H9 (cell line): ENCODE results near the gene SCP2D1. TPM values are rescaled to one million over a fixed set of nuclear protein-coding genes. Genes with fewer than 3 reads are reported as not detected.

ENCODE experiments used
- DNase-seq: peaks from one replicate; pipeline ENCODE4 v3.0.0-alpha.2; 2017
- H2AFZ ChIP-seq: one replicate; pipeline ENCODE4 v1.6.1; 2013; ENCODE audit warnings: mild to moderate bottlenecking, low read length, control low read depth, moderate library complexity
- H2AK5ac ChIP-seq: 2 replicates; pipeline ENCODE4 v1.6.1; 2013; ENCODE audit warnings: low read length, control low read depth, mixed read lengths; ENCODE audit not compliant: insufficient read length
- H2BK120ac ChIP-seq: one replicate; pipeline ENCODE4 v1.6.1; 2013; ENCODE audit warnings: low read depth, mild to moderate bottlenecking, low read length, control low read depth, inconsistent platforms; ENCODE audit not compliant: poor library complexity, severe bottlenecking
- H2BK12ac ChIP-seq: 2 replicates; pipeline ENCODE4 v1.6.1; 2013; ENCODE audit warnings: low read length, control low read depth, mixed read lengths, low read depth; ENCODE audit not compliant: insufficient read length
- H2BK15ac ChIP-seq: 2 replicates; pipeline ENCODE4 v1.6.1; 2013; ENCODE audit warnings: low read depth, low read length, control low read depth
- H2BK20ac ChIP-seq: one replicate; pipeline ENCODE4 v1.6.1; 2013; ENCODE audit warnings: low read depth, mild to moderate bottlenecking, low read length, control low read depth, inconsistent platforms; ENCODE audit not compliant: poor library complexity, severe bottlenecking
- H2BK5ac ChIP-seq: 2 replicates; pipeline ENCODE4 v1.6.1; 2013; ENCODE audit warnings: low read length, control low read depth, mixed read lengths; ENCODE audit not compliant: insufficient read length
- H3K14ac ChIP-seq: 2 replicates; pipeline ENCODE4 v1.6.1; 2013; ENCODE audit warnings: low read length, control low read depth; ENCODE audit not compliant: insufficient read depth
- H3K18ac ChIP-seq: 2 replicates; pipeline ENCODE4 v1.6.1; 2013; ENCODE audit warnings: low read depth, mild to moderate bottlenecking, mixed read lengths, low read length, control low read depth; ENCODE audit not compliant: insufficient read length
- H3K23ac ChIP-seq: 2 replicates; pipeline ENCODE4 v1.6.1; 2013; ENCODE audit warnings: low read length, control low read depth, mixed read lengths, low read depth; ENCODE audit not compliant: insufficient read length
- H3K23me2 ChIP-seq: 2 replicates; pipeline ENCODE4 v1.6.1; 2013; ENCODE audit warnings: low read depth, mild to moderate bottlenecking, mixed read lengths, low read length, control low read depth; ENCODE audit not compliant: insufficient read length, poor library complexity, severe bottlenecking
- H3K27ac ChIP-seq: 2 replicates; pipeline ENCODE4 v1.5.1; 2013; ENCODE audit warnings: low read length, control low read depth, mixed read lengths, low read depth; ENCODE audit not compliant: insufficient read length
- H3K27me3 ChIP-seq: 2 replicates; pipeline ENCODE4 v1.6.1; 2013; ENCODE audit warnings: low read length, control low read depth, inconsistent platforms; ENCODE audit not compliant: insufficient read depth
- H3K4ac ChIP-seq: 2 replicates; pipeline ENCODE4 v1.6.1; 2013; ENCODE audit warnings: low read depth, mild to moderate bottlenecking, control low read depth, inconsistent platforms, low read length, moderate library complexity
- H3K4me1 ChIP-seq: 2 replicates; pipeline ENCODE4 v1.6.1; 2013; ENCODE audit warnings: low read length, control low read depth, inconsistent platforms; ENCODE audit not compliant: insufficient read depth
- H3K4me2 ChIP-seq: 2 replicates; pipeline ENCODE4 v1.6.1; 2013; ENCODE audit warnings: low read length, control low read depth, mixed read lengths; ENCODE audit not compliant: insufficient read length, insufficient read depth
- H3K56ac ChIP-seq: 2 replicates; pipeline ENCODE4 v1.6.1; 2013; ENCODE audit warnings: low read depth, mild to moderate bottlenecking, mixed read lengths, low read length, control low read depth; ENCODE audit not compliant: insufficient read length
- H3K79me1 ChIP-seq: 2 replicates; pipeline ENCODE4 v1.6.1; 2013; ENCODE audit warnings: low read depth, mild to moderate bottlenecking, moderate library complexity, low read length, control low read depth, inconsistent platforms; ENCODE audit not compliant: insufficient read depth, poor library complexity, severe bottlenecking
- H3K79me2 ChIP-seq: 2 replicates; pipeline ENCODE4 v1.6.1; 2013; ENCODE audit warnings: low read length, control low read depth, inconsistent platforms; ENCODE audit not compliant: insufficient read depth
- H3K9ac ChIP-seq: 2 replicates; pipeline ENCODE4 v1.6.1; 2013; ENCODE audit warnings: low read length, control low read depth, mixed read lengths; ENCODE audit not compliant: insufficient read length; ENCODE audit errors: extremely low read depth
- H3K9me3 ChIP-seq: one replicate; pipeline ENCODE4 v1.6.1; 2013; ENCODE audit warnings: low read depth, low read length, inconsistent platforms; ENCODE audit not compliant: control insufficient read depth
- H3T11ph ChIP-seq: one replicate; pipeline ENCODE4 v1.6.1; 2013; ENCODE audit warnings: mild to moderate bottlenecking, low read length, control low read depth, inconsistent platforms
- H4K20me1 ChIP-seq: one replicate; pipeline ENCODE4 v1.6.1; 2013; ENCODE audit not compliant: control insufficient read depth, insufficient read length, insufficient read depth
- H4K5ac ChIP-seq: 2 replicates; pipeline ENCODE4 v1.6.1; 2013; ENCODE audit warnings: low read depth, mild to moderate bottlenecking, mixed read lengths, low read length, control low read depth; ENCODE audit not compliant: insufficient read length
- H4K8ac ChIP-seq: replicated peaks from 2 replicates; pipeline ENCODE4 v1.6.1; 2013; ENCODE audit warnings: low read length, control low read depth, mixed read lengths, low read depth; ENCODE audit not compliant: insufficient read length
- H4K91ac ChIP-seq: 2 replicates; pipeline ENCODE4 v1.6.1; 2013; ENCODE audit warnings: low read depth, mild to moderate bottlenecking, moderate library complexity, mixed read lengths, low read length, control low read depth; ENCODE audit not compliant: insufficient read length
- H3K27ac Mint-ChIP-seq, 3 experiments: 2 replicates in 2 of 3; 3 replicates in 1 of 3; pipeline ENCODE4 v1.8.0; 2020 to 2021; ENCODE audit warnings: mixed read lengths in 3 of 3, mild to moderate bottlenecking in 1 of 3, moderate library complexity in 1 of 3
- H3K27me3 Mint-ChIP-seq: 2 replicates; pipeline ENCODE4 v1.8.0; 2021; ENCODE audit warnings: low read depth, mild to moderate bottlenecking, moderate library complexity, mixed read lengths
- H3K36me3 Mint-ChIP-seq, 3 experiments: 2 replicates in 2 of 3; 3 replicates in 1 of 3; pipeline ENCODE4 v1.8.0; 2020 to 2021; ENCODE audit warnings: low read depth in 3 of 3, mixed read lengths in 3 of 3; ENCODE audit not compliant: insufficient read depth in 1 of 3
- H3K4me1 Mint-ChIP-seq, 2 experiments: 2 replicates each; pipeline ENCODE4 v1.8.0; 2020; ENCODE audit warnings: mixed read lengths in 2 of 2
- H3K4me3 Mint-ChIP-seq, 2 experiments: 2 replicates in 1 of 2; 3 replicates in 1 of 2; pipeline ENCODE4 v1.8.0; 2020 to 2021; ENCODE audit warnings: mild to moderate bottlenecking in 2 of 2, mixed read lengths in 2 of 2, moderate library complexity in 1 of 2
- H3K9me3 Mint-ChIP-seq, 2 experiments: 2 replicates in 1 of 2; 3 replicates in 1 of 2; pipeline ENCODE4 v1.8.0; 2020; ENCODE audit warnings: mild to moderate bottlenecking in 2 of 2, mixed read lengths in 2 of 2, moderate library complexity in 1 of 2
- WGBS: extraction: QIAGEN DNeasy Blood & Tissue Kit; methylation state at CpG from one replicate; pipeline ENCODE4 v1.1.7; 2013; ENCODE audit warnings: missing lambda C conversion rate, low lambda C conversion rate, mixed read lengths; ENCODE audit not compliant: insufficient read length; ENCODE audit errors: extremely low coverage; 5-methylcytosine and 5-hydroxymethylcytosine counted together
- total RNA-seq: library from RNA; stranded (reverse); gene quantifications from 2 replicates; pipeline ENCODE4 v1.2.1, GENCODE V29; 2021
- TF ChIP-seq, protein P1 (sequence below): fragments of 200-600 bp; sonication (generic); conservative IDR thresholded peaks from 3 replicates; pipeline ENCODE4 v1.8.0; 2021; ENCODE audit warnings: antibody characterized with exemption, mild to moderate bottlenecking

The SCP2D1 gene
- total RNA-seq, 1 experiment from 2014 or later = not detected

GRCh38 chr20:18808712-18809111 lies 4.9 kb upstream of the SCP2D1 start:
- Histone ChIP-seq H3K9me3 (no peaks in the 10 kb centered on the region), H3K56ac (no peak overlapping the region), H2AK5ac (no peak overlapping the region), H3K4ac (no peak overlapping the region), H3K18ac (no peak overlapping the region), H3K23me2 (no peaks in the 10 kb centered on the region), H4K5ac (no peak overlapping the region), H4K20me1 (no peaks in the 10 kb centered on the region), H3K4me1 (no peaks in the 10 kb centered on the region), H3K4me2 (no peak overlapping the region), H3K79me1 (no peaks in the 10 kb centered on the region), H3K9ac (no peak overlapping the region), H4K91ac (no peak overlapping the region), H3K14ac (no peak overlapping the region), H2AFZ (no peak overlapping the region), H2BK20ac (no peak overlapping the region), H3K79me2 (no peaks in the 10 kb centered on the region), H2BK12ac (no peak overlapping the region), H4K8ac (no peak overlapping the region), H2BK15ac (no peak overlapping the region), H3K27ac (no peak overlapping the region), H2BK120ac (no peak overlapping the region), H2BK5ac (no peak overlapping the region), H3T11ph (no peak overlapping the region), H3K27me3 (no peaks in the 10 kb centered on the region), H3K23ac (no peak overlapping the region)
- TF ChIP-seq, protein P1, sequence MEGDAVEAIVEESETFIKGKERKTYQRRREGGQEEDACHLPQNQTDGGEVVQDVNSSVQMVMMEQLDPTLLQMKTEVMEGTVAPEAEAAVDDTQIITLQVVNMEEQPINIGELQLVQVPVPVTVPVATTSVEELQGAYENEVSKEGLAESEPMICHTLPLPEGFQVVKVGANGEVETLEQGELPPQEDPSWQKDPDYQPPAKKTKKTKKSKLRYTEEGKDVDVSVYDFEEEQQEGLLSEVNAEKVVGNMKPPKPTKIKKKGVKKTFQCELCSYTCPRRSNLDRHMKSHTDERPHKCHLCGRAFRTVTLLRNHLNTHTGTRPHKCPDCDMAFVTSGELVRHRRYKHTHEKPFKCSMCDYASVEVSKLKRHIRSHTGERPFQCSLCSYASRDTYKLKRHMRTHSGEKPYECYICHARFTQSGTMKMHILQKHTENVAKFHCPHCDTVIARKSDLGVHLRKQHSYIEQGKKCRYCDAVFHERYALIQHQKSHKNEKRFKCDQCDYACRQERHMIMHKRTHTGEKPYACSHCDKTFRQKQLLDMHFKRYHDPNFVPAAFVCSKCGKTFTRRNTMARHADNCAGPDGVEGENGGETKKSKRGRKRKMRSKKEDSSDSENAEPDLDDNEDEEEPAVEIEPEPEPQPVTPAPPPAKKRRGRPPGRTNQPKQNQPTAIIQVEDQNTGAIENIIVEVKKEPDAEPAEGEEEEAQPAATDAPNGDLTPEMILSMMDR = no peak
- DNase-seq = no peak
- no CpG with 5 or more reads among the region's 3 CpGs for WGBS
- Mint-ChIP-seq H3K27me3 (peaks cover 9% of the 10 kb centered on the region), H3K9me3 (no peaks in the 10 kb centered on the region), H3K36me3 (no peaks in the 10 kb centered on the region), H3K4me3 (no peak overlapping the region), H3K4me1 (no peaks in the 10 kb centered on the region), H3K27ac (no peak overlapping the region)
